Measurements from ENCODE around the gene ASTN2.

The ASTN2 gene

GRCh38 chr9:116985596-116985995 lies 429.3 kb downstream of the ASTN2 start:
- no peak overlapping the region for H3K9ac ChIP-seq (ENCODE audit: low read length)
- no peak overlapping the region for H3K27ac ChIP-seq (ENCODE audit: low read depth, low read length)
- H3K36me3 ChIP-seq (ENCODE audit: control insufficient read depth, insufficient read depth, low read length) = no peaks in the 10 kb centered on the region
- H3K4me3 ChIP-seq (ENCODE audit: low read length) = no peak overlapping the region
- H3K4me1 ChIP-seq (ENCODE audit: control insufficient read depth, insufficient read depth, low read length) = no peaks in the 10 kb centered on the region
- no peaks in the 10 kb centered on the region for H3K27me3 ChIP-seq (ENCODE audit: control insufficient read depth, insufficient read depth, low read length)

- H3K36me3 ChIP-seq (ENCODE audit: control insufficient read depth, insufficient read depth, low read length) = no peaks in the 10 kb centered on the region
These were observed 430.7 kb downstream of the ASTN2 start for GRCh38 chr9:116984111-116984510.

GRCh38 chr9:116980582-116981120 lies 434.2 kb downstream of the ASTN2 start:
- Histone ChIP-seq H3K27me3 (ENCODE audit: control insufficient read depth, insufficient read depth, low read length) (no peaks in the 10 kb centered on the region), H3K36me3 (ENCODE audit: control insufficient read depth, insufficient read depth, low read length) (no peaks in the 10 kb centered on the region), H3K4me3 (ENCODE audit: low read length) (no peak overlapping the region), H3K9ac (ENCODE audit: low read length) (no peak overlapping the region), H3K27ac (ENCODE audit: low read depth, low read length) (no peak overlapping the region), H3K4me1 (ENCODE audit: control insufficient read depth, insufficient read depth, low read length) (no peaks in the 10 kb centered on the region)

More at GRCh38 chr9:116984111-116984510, 430.7 kb downstream of the ASTN2 start:
- Histone ChIP-seq H3K4me1 (ENCODE audit: control insufficient read depth, insufficient read depth, low read length) (no peaks in the 10 kb centered on the region), H3K4me3 (ENCODE audit: low read length) (no peak overlapping the region), H3K27me3 (ENCODE audit: control insufficient read depth, insufficient read depth, low read length) (no peaks in the 10 kb centered on the region), H3K9ac (ENCODE audit: low read length) (no peak overlapping the region), H3K27ac (ENCODE audit: low read depth, low read length) (no peak overlapping the region)

GRCh38 chr9:116979456-116979855 lies 435.4 kb downstream of the ASTN2 start:
- H3K4me3 ChIP-seq (ENCODE audit: low read length) = no peak overlapping the region
- H3K27ac ChIP-seq (ENCODE audit: low read depth, low read length) = no peak overlapping the region
- H3K27me3 ChIP-seq (ENCODE audit: control insufficient read depth, insufficient read depth, low read length) = no peaks in the 10 kb centered on the region
- no peaks in the 10 kb centered on the region for H3K36me3 ChIP-seq (ENCODE audit: control insufficient read depth, insufficient read depth, low read length)
- no peaks in the 10 kb centered on the region for H3K4me1 ChIP-seq (ENCODE audit: control insufficient read depth, insufficient read depth, low read length)
- no peak overlapping the region for H3K9ac ChIP-seq (ENCODE audit: low read length)

GRCh38 chr9:116978155-116978554 lies 436.7 kb downstream of the ASTN2 start:
- Histone ChIP-seq H3K4me1 (ENCODE audit: control insufficient read depth, insufficient read depth, low read length) (no peaks in the 10 kb centered on the region), H3K27me3 (ENCODE audit: control insufficient read depth, insufficient read depth, low read length) (no peaks in the 10 kb centered on the region), H3K36me3 (ENCODE audit: control insufficient read depth, insufficient read depth, low read length) (no peaks in the 10 kb centered on the region), H3K9ac (ENCODE audit: low read length) (no peak overlapping the region), H3K4me3 (ENCODE audit: low read length) (no peak overlapping the region), H3K27ac (ENCODE audit: low read depth, low read length) (no peak overlapping the region)

DNA sequence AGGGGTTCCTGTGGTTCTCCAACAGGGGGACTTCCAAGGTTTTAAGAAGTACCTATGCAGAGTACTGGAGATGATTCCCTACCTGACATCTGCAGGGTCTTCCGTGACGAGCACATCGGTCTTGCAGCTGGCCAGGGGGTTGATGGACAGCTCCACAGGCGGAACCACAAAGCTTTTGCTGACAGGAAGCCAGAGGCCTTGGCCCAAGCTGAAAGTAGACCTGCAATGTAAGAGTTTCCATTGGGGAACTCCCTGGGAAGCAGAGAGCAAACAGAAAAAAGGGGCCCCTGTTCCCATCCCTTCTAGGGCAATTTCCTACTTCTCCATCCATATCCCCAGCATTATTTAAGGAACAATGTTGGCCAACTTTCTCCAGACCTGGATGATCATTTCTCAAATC lies 439.7 kb downstream of the ASTN2 start:
- no peak overlapping the region for H3K27ac ChIP-seq (ENCODE audit: low read depth, low read length)
- no peaks in the 10 kb centered on the region for H3K27me3 ChIP-seq (ENCODE audit: control insufficient read depth, insufficient read depth, low read length)
- no peaks in the 10 kb centered on the region for H3K4me1 ChIP-seq (ENCODE audit: control insufficient read depth, insufficient read depth, low read length)
- no peaks in the 10 kb centered on the region for H3K36me3 ChIP-seq (ENCODE audit: control insufficient read depth, insufficient read depth, low read length)
- no peak overlapping the region for H3K9ac ChIP-seq (ENCODE audit: low read length)
- no peak overlapping the region for H3K4me3 ChIP-seq (ENCODE audit: low read length)

GRCh38 chr9:116966199-116966598 lies 448.7 kb downstream of the ASTN2 start:
- Histone ChIP-seq H3K4me1 (ENCODE audit: control insufficient read depth, insufficient read depth, low read length) (no peaks in the 10 kb centered on the region), H3K36me3 (ENCODE audit: control insufficient read depth, insufficient read depth, low read length) (no peaks in the 10 kb centered on the region), H3K4me3 (ENCODE audit: low read length) (no peak overlapping the region), H3K27ac (ENCODE audit: low read depth, low read length) (no peak overlapping the region), H3K9ac (ENCODE audit: low read length) (no peak overlapping the region), H3K27me3 (ENCODE audit: control insufficient read depth, insufficient read depth, low read length) (no peaks in the 10 kb centered on the region)

GRCh38 chr9:116964258-116964657 lies 450.6 kb downstream of the ASTN2 start:
- Histone ChIP-seq H3K9ac (ENCODE audit: low read length) (no peak overlapping the region), H3K4me1 (ENCODE audit: control insufficient read depth, insufficient read depth, low read length) (no peaks in the 10 kb centered on the region), H3K27ac (ENCODE audit: low read depth, low read length) (no peak overlapping the region), H3K36me3 (ENCODE audit: control insufficient read depth, insufficient read depth, low read length) (no peaks in the 10 kb centered on the region), H3K27me3 (ENCODE audit: control insufficient read depth, insufficient read depth, low read length) (no peaks in the 10 kb centered on the region), H3K4me3 (ENCODE audit: low read length) (no peak overlapping the region)

- H3K4me3 ChIP-seq (ENCODE audit: low read length) = no peak overlapping the region
- no peak overlapping the region for H3K9ac ChIP-seq (ENCODE audit: low read length)
- H3K36me3 ChIP-seq (ENCODE audit: control insufficient read depth, insufficient read depth, low read length) = no peaks in the 10 kb centered on the region
- no peak overlapping the region for H3K27ac ChIP-seq (ENCODE audit: low read depth, low read length)
- no peaks in the 10 kb centered on the region for H3K4me1 ChIP-seq (ENCODE audit: control insufficient read depth, insufficient read depth, low read length)
- H3K27me3 ChIP-seq (ENCODE audit: control insufficient read depth, insufficient read depth, low read length) = no peaks in the 10 kb centered on the region
These were observed 455.0 kb downstream of the ASTN2 start for GRCh38 chr9:116959809-116960208.

DNA sequence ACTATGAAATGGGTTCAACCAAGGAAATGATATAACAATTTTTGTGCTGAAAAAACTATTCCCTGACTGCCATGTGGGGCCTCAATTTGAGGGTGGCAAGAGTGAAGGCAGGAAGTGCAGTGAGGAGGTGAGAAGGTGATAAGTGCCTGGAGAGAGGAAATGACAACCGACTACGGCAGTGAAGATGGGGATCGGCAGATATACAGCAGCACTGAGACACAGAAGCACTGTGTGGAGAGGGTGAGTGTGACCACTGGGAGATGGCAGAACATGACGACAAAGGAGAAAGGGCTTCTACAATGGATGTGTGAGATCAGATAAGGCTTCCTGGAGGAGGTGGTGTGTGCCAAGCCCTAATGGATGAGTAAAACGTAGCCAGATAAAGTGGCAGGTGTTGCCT lies 456.0 kb downstream of the ASTN2 start:
- H3K4me1 ChIP-seq (ENCODE audit: control insufficient read depth, insufficient read depth, low read length) = no peaks in the 10 kb centered on the region
- no peak overlapping the region for H3K4me3 ChIP-seq (ENCODE audit: low read length)
- no peak overlapping the region for H3K27ac ChIP-seq (ENCODE audit: low read depth, low read length)
- H3K27me3 ChIP-seq (ENCODE audit: control insufficient read depth, insufficient read depth, low read length) = no peaks in the 10 kb centered on the region
- H3K9ac ChIP-seq (ENCODE audit: low read length) = no peak overlapping the region
- H3K36me3 ChIP-seq (ENCODE audit: control insufficient read depth, insufficient read depth, low read length) = no peaks in the 10 kb centered on the region

- Histone ChIP-seq H3K36me3 (ENCODE audit: control insufficient read depth, insufficient read depth, low read length) (no peaks in the 10 kb centered on the region), H3K27me3 (ENCODE audit: control insufficient read depth, insufficient read depth, low read length) (no peaks in the 10 kb centered on the region), H3K27ac (ENCODE audit: low read depth, low read length) (no peak overlapping the region), H3K4me3 (ENCODE audit: low read length) (no peak overlapping the region), H3K9ac (ENCODE audit: low read length) (no peak overlapping the region), H3K4me1 (ENCODE audit: control insufficient read depth, insufficient read depth, low read length) (no peaks in the 10 kb centered on the region)
These were observed 460.1 kb downstream of the ASTN2 start for GRCh38 chr9:116954731-116955130.

DNA sequence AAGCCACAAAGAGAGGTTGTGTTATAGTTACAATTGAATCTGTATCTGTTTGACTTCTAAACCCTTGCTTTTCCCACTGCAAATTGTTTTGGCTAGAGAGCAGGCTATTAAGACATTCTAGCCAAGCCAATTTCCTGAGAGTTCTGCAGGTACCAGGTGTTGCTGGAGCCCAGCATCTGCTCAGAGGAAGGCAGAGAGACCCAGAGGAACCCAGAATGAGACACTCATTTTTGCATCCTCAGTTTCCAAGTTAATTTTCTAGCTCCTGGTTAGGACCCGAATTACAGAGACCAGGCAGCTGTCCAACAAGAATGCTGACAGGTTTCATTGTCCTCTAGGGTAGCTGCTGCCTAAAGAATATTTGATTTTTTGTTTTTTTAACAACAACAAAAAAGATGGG lies 461.6 kb downstream of the ASTN2 start:
- H3K4me3 ChIP-seq (ENCODE audit: low read length) = no peak overlapping the region
- H3K4me1 ChIP-seq (ENCODE audit: control insufficient read depth, insufficient read depth, low read length) = no peaks in the 10 kb centered on the region
- H3K9ac ChIP-seq (ENCODE audit: low read length) = no peak overlapping the region
- no peaks in the 10 kb centered on the region for H3K27me3 ChIP-seq (ENCODE audit: control insufficient read depth, insufficient read depth, low read length)
- no peaks in the 10 kb centered on the region for H3K36me3 ChIP-seq (ENCODE audit: control insufficient read depth, insufficient read depth, low read length)
- H3K27ac ChIP-seq (ENCODE audit: low read depth, low read length) = no peak overlapping the region

DNA sequence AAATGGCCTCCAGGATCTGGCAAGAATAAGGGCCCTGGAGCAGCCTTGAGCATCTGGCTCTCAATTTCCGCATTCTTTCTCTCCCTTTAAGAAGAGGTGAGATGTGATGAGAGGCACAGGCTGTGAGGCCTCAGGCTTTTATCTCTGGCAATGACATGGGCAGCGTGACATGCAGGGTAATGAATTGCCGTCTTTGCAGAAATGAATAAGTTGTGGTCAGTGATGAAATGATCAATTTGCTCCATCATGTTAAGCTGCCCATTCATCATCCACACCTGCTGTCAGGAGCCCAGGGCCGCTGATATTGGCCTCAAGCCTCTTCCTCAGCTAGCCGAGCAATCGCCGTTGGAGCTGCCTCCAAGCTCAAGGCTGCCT lies 462.4 kb downstream of the ASTN2 start:
- H3K4me3 ChIP-seq (ENCODE audit: low read length) = no peak overlapping the region
- no peaks in the 10 kb centered on the region for H3K27me3 ChIP-seq (ENCODE audit: control insufficient read depth, insufficient read depth, low read length)
- H3K36me3 ChIP-seq (ENCODE audit: control insufficient read depth, insufficient read depth, low read length) = no peaks in the 10 kb centered on the region
- H3K27ac ChIP-seq (ENCODE audit: low read depth, low read length) = no peak overlapping the region
- no peaks in the 10 kb centered on the region for H3K4me1 ChIP-seq (ENCODE audit: control insufficient read depth, insufficient read depth, low read length)
- no peak overlapping the region for H3K9ac ChIP-seq (ENCODE audit: low read length)
